ENCODE measurements around the gene HDAC9.

HDAC9 gene

GRCh38 chr7:18858232-18858631 lies 362.7 kb downstream of the HDAC9 start:
- DNase-seq: no peak

DNA sequence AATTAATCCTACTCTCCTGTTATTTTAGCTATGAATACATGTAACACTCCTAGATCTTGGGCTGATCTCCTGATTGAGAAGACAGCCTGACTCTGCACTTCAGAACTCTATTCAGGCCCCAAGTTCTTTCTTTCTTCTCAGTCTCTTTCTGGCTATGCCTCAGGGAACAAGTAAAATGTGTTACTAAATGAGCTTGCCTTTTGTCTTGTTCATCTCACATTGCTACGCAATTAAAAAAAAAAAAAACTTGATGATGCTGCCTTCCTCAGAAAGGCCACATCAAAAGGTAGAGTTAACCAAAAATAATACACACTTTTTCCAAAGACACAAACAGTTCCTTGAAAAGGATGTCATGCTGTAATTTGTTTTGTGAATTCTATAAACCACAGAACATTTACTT lies 363.8 kb downstream of the HDAC9 start:
- DNase-seq: no peak

GRCh38 chr7:18860221-18860620 lies 364.7 kb downstream of the HDAC9 start:
- DNase-seq: no peak

GRCh38 chr7:18861514-18862118 lies 366.1 kb downstream of the HDAC9 start:
- no peak for DNase-seq

DNA sequence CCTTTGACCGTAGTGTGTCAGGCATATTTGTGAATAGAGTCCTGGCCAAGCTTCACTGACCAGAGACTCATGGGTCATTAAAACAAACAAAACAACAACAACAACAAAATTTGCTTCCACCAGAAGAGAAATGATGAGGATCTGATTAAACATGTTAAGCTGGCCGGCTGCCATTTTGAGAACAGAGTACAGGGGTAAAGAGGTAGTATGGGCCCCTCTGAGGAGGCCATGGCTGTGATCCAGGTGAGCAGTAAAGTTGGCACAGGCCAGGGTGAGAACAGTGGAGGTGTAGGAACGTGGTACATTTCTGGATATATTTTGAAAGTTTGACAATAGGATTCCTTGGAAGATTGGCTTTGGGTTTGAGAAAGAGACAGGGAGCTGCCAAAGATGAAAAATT lies 369.4 kb downstream of the HDAC9 start:
- no peak for DNase-seq

GRCh38 chr7:18866359-18867036 lies 370.9 kb downstream of the HDAC9 start:
- no peak for DNase-seq

DNA sequence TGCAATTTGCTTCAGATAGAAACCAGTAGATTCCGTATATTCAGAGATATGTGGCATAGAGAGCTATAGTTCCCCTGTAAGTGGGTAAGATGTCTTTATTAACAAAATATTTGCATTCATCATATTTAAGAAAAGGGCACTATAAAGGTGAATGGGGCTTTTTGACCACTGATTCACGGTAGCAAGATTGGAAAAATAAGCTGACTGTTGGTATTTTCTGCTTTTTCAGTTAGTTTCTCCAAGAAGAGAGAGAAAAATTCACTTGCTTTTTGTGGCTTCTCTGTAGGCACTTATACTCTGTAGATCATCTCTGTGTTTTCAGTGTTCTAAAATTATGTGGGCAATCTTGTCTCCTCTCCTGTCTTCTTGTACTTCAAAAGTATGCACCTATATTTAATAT lies 376.8 kb downstream of the HDAC9 start:
- DNase-seq: no peak

- no peak for DNase-seq
Measured at GRCh38 chr7:18873734-18874336, 378.3 kb downstream of the HDAC9 start.

DNA sequence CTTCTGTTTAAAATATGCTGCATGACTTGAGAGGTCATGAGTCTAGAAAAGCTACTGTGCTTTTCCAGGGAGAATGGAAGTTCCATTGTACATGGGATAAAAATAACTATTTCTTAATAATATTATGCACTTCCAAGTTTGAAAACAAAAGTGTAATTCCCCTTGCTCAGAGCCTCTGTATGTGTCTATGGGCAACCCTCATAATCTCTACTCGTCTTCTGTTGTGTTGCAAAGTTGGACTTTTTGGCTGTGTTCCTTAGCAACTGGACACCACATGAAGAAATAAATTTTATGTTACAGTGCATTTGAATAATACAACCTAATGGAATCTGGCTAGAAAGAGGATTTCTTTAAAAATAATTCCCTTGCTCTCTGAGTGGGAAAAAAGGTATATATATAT lies 379.3 kb downstream of the HDAC9 start:
- DNase-seq: no peak

- DNase-seq: no peak
Measured at GRCh38 chr7:18877874-18878273, 382.3 kb downstream of the HDAC9 start.

GRCh38 chr7:18886832-18887231 lies 391.3 kb downstream of the HDAC9 start:
- no peak for DNase-seq

GRCh38 chr7:18889436-18889835 lies 393.9 kb downstream of the HDAC9 start:
- DNase-seq: no peak

GRCh38 chr7:18890134-18890533 lies 394.6 kb downstream of the HDAC9 start:
- DNase-seq: no peak

- no peak for DNase-seq
Measured at GRCh38 chr7:18890885-18891621, 395.5 kb downstream of the HDAC9 start.

DNA sequence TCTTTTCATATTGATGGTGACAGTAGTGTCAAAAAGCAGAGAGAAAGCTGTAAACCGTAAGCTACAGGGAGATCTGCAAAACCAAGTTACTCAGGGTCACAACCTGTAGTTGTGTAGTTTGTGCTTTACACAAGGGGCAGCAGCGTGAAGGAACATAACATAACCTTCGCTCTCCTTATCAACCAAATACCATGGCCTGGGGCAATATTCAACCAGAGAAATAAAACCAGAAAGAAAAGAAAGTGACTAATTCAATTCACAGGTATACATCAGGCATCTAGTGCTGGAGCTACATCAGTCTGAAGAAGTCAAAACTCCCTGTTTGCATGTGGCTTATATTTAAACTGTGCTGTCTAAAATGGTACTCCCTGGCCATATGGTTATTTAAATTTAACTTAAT lies 397.6 kb downstream of the HDAC9 start:
- DNase-seq: no peak

GRCh38 chr7:18894155-18894554 lies 398.6 kb downstream of the HDAC9 start:
- DNase-seq: no peak

- no peak for DNase-seq
Measured at GRCh38 chr7:18895456-18895855, 399.9 kb downstream of the HDAC9 start.

- no peak for DNase-seq
Measured at GRCh38 chr7:18896343-18896975, 400.9 kb downstream of the HDAC9 start.

DNA sequence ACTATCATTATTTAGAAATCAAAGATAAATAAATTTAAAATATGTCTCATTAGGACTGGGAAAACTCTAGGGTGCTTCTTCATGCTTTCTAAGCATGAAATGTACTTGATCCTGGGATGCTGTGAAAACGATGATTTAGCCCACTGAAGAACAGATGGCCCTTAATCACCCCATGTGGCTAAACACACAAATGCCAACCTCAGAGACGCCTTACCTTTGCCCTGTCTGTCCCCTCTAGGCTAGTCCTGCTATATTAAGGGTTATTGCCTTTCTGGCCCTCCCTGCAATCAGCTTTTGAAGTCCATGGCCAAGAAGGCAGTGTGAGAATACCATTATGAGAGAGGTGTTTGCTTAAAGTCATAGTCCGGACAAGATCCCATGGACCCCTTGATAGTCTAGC lies 404.7 kb downstream of the HDAC9 start:
- no peak for DNase-seq

GRCh38 chr7:18900803-18901202 lies 405.3 kb downstream of the HDAC9 start:
- DNase-seq: no peak

DNA sequence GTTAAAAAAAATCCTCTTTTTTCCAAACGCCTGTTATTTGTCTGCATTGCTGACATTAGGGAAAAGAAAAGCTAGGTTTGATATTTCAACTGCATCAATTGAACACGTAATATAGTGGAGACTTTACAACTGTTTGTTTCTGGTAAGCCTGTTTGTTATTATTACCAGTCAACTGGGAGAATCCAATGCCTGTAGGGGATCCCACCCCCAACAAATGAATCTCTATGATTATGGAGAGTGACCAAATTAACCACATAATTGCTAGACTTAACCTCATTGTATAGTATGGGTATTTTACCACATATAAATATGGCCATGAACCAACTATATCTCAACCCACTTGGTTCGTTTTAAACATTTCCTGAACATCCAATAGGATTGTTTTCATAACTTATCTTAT lies 405.8 kb downstream of the HDAC9 start:
- DNase-seq: no peak

DNA sequence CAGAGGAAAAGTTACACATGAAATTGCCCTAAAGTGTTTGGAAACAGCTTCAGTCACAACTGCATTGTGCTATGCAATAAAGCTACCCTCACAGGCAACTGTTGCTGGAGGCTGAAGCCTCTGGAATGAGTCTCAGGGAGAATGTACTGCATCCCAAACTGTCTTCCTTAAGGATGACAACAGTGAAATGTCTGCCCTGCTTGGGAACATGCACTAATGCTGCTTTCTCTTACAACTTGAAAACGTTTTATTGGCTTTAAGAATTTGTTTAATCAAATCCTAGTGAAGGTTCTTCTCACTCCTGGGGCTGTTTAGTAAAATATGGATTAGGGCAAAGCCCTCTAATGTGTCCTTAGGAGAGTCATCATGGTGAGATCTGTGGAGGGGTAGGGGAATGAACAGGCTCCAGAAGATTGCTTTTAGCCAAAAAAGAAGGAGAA lies 406.5 kb downstream of the HDAC9 start:
- no peak for DNase-seq

DNA sequence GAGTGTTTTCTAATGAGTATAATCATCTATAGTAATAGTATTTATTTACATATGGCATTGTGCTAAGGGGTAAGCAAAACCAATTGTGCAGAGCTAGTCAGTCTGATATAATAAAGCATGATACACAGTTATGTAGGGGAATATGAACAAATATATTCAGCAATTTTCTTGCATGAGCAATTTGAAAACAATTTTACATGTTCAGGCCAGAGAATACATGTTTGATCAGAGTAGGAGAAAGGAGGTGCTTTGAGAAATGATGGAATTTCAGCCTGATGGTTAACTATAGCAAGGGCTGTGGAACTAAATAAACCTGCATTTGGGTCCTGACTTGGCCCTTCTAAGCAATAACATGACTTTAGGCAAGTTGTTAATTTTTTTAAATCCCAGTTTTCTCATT lies 407.3 kb downstream of the HDAC9 start:
- DNase-seq: no peak
